H9 (cell line): ENCODE results near the gene TLN1. TPM values are rescaled to one million over a fixed set of nuclear protein-coding genes. Genes with fewer than 3 reads are reported as not detected.

Source experiments
- DNase-seq: peaks from one replicate; pipeline ENCODE4 v3.0.0-alpha.2; 2017
- H2AFZ ChIP-seq: one replicate; pipeline ENCODE4 v1.6.1; 2013; ENCODE audit warnings: mild to moderate bottlenecking, low read length, control low read depth, moderate library complexity
- H2AK5ac ChIP-seq: 2 replicates; pipeline ENCODE4 v1.6.1; 2013; ENCODE audit warnings: low read length, control low read depth, mixed read lengths; ENCODE audit not compliant: insufficient read length
- H2BK120ac ChIP-seq: one replicate; pipeline ENCODE4 v1.6.1; 2013; ENCODE audit warnings: low read depth, mild to moderate bottlenecking, low read length, control low read depth, inconsistent platforms; ENCODE audit not compliant: poor library complexity, severe bottlenecking
- H2BK12ac ChIP-seq: 2 replicates; pipeline ENCODE4 v1.6.1; 2013; ENCODE audit warnings: low read length, control low read depth, mixed read lengths, low read depth; ENCODE audit not compliant: insufficient read length
- H2BK15ac ChIP-seq: 2 replicates; pipeline ENCODE4 v1.6.1; 2013; ENCODE audit warnings: low read depth, low read length, control low read depth
- H2BK20ac ChIP-seq: one replicate; pipeline ENCODE4 v1.6.1; 2013; ENCODE audit warnings: low read depth, mild to moderate bottlenecking, low read length, control low read depth, inconsistent platforms; ENCODE audit not compliant: poor library complexity, severe bottlenecking
- H2BK5ac ChIP-seq: 2 replicates; pipeline ENCODE4 v1.6.1; 2013; ENCODE audit warnings: low read length, control low read depth, mixed read lengths; ENCODE audit not compliant: insufficient read length
- H3K14ac ChIP-seq: 2 replicates; pipeline ENCODE4 v1.6.1; 2013; ENCODE audit warnings: low read length, control low read depth; ENCODE audit not compliant: insufficient read depth
- H3K18ac ChIP-seq: 2 replicates; pipeline ENCODE4 v1.6.1; 2013; ENCODE audit warnings: low read depth, mild to moderate bottlenecking, mixed read lengths, low read length, control low read depth; ENCODE audit not compliant: insufficient read length
- H3K23ac ChIP-seq: 2 replicates; pipeline ENCODE4 v1.6.1; 2013; ENCODE audit warnings: low read length, control low read depth, mixed read lengths, low read depth; ENCODE audit not compliant: insufficient read length
- H3K23me2 ChIP-seq: 2 replicates; pipeline ENCODE4 v1.6.1; 2013; ENCODE audit warnings: low read depth, mild to moderate bottlenecking, mixed read lengths, low read length, control low read depth; ENCODE audit not compliant: insufficient read length, poor library complexity, severe bottlenecking
- H3K27ac ChIP-seq: 2 replicates; pipeline ENCODE4 v1.5.1; 2013; ENCODE audit warnings: low read length, control low read depth, mixed read lengths, low read depth; ENCODE audit not compliant: insufficient read length
- H3K27me3 ChIP-seq: 2 replicates; pipeline ENCODE4 v1.6.1; 2013; ENCODE audit warnings: low read length, control low read depth, inconsistent platforms; ENCODE audit not compliant: insufficient read depth
- H3K4ac ChIP-seq: 2 replicates; pipeline ENCODE4 v1.6.1; 2013; ENCODE audit warnings: low read depth, mild to moderate bottlenecking, control low read depth, inconsistent platforms, low read length, moderate library complexity
- H3K4me1 ChIP-seq: 2 replicates; pipeline ENCODE4 v1.6.1; 2013; ENCODE audit warnings: low read length, control low read depth, inconsistent platforms; ENCODE audit not compliant: insufficient read depth
- H3K4me2 ChIP-seq: 2 replicates; pipeline ENCODE4 v1.6.1; 2013; ENCODE audit warnings: low read length, control low read depth, mixed read lengths; ENCODE audit not compliant: insufficient read length, insufficient read depth
- H3K56ac ChIP-seq: 2 replicates; pipeline ENCODE4 v1.6.1; 2013; ENCODE audit warnings: low read depth, mild to moderate bottlenecking, mixed read lengths, low read length, control low read depth; ENCODE audit not compliant: insufficient read length
- H3K79me1 ChIP-seq: 2 replicates; pipeline ENCODE4 v1.6.1; 2013; ENCODE audit warnings: low read depth, mild to moderate bottlenecking, moderate library complexity, low read length, control low read depth, inconsistent platforms; ENCODE audit not compliant: insufficient read depth, poor library complexity, severe bottlenecking
- H3K79me2 ChIP-seq: 2 replicates; pipeline ENCODE4 v1.6.1; 2013; ENCODE audit warnings: low read length, control low read depth, inconsistent platforms; ENCODE audit not compliant: insufficient read depth
- H3K9ac ChIP-seq: 2 replicates; pipeline ENCODE4 v1.6.1; 2013; ENCODE audit warnings: low read length, control low read depth, mixed read lengths; ENCODE audit not compliant: insufficient read length; ENCODE audit errors: extremely low read depth
- H3K9me3 ChIP-seq: one replicate; pipeline ENCODE4 v1.6.1; 2013; ENCODE audit warnings: low read depth, low read length, inconsistent platforms; ENCODE audit not compliant: control insufficient read depth
- H3T11ph ChIP-seq: one replicate; pipeline ENCODE4 v1.6.1; 2013; ENCODE audit warnings: mild to moderate bottlenecking, low read length, control low read depth, inconsistent platforms
- H4K20me1 ChIP-seq: one replicate; pipeline ENCODE4 v1.6.1; 2013; ENCODE audit not compliant: control insufficient read depth, insufficient read length, insufficient read depth
- H4K5ac ChIP-seq: 2 replicates; pipeline ENCODE4 v1.6.1; 2013; ENCODE audit warnings: low read depth, mild to moderate bottlenecking, mixed read lengths, low read length, control low read depth; ENCODE audit not compliant: insufficient read length
- H4K8ac ChIP-seq: replicated peaks from 2 replicates; pipeline ENCODE4 v1.6.1; 2013; ENCODE audit warnings: low read length, control low read depth, mixed read lengths, low read depth; ENCODE audit not compliant: insufficient read length
- H4K91ac ChIP-seq: 2 replicates; pipeline ENCODE4 v1.6.1; 2013; ENCODE audit warnings: low read depth, mild to moderate bottlenecking, moderate library complexity, mixed read lengths, low read length, control low read depth; ENCODE audit not compliant: insufficient read length
- H3K27ac Mint-ChIP-seq, 3 experiments: 2 replicates in 2 of 3; 3 replicates in 1 of 3; pipeline ENCODE4 v1.8.0; 2020 to 2021; ENCODE audit warnings: mixed read lengths in 3 of 3, mild to moderate bottlenecking in 1 of 3, moderate library complexity in 1 of 3
- H3K27me3 Mint-ChIP-seq: 2 replicates; pipeline ENCODE4 v1.8.0; 2021; ENCODE audit warnings: low read depth, mild to moderate bottlenecking, moderate library complexity, mixed read lengths
- H3K36me3 Mint-ChIP-seq, 3 experiments: 2 replicates in 2 of 3; 3 replicates in 1 of 3; pipeline ENCODE4 v1.8.0; 2020 to 2021; ENCODE audit warnings: low read depth in 3 of 3, mixed read lengths in 3 of 3; ENCODE audit not compliant: insufficient read depth in 1 of 3
- H3K4me1 Mint-ChIP-seq, 2 experiments: 2 replicates each; pipeline ENCODE4 v1.8.0; 2020; ENCODE audit warnings: mixed read lengths in 2 of 2
- H3K4me3 Mint-ChIP-seq, 2 experiments: 2 replicates in 1 of 2; 3 replicates in 1 of 2; pipeline ENCODE4 v1.8.0; 2020 to 2021; ENCODE audit warnings: mild to moderate bottlenecking in 2 of 2, mixed read lengths in 2 of 2, moderate library complexity in 1 of 2
- H3K9me3 Mint-ChIP-seq, 2 experiments: 2 replicates in 1 of 2; 3 replicates in 1 of 2; pipeline ENCODE4 v1.8.0; 2020; ENCODE audit warnings: mild to moderate bottlenecking in 2 of 2, mixed read lengths in 2 of 2, moderate library complexity in 1 of 2
- WGBS: extraction: QIAGEN DNeasy Blood & Tissue Kit; methylation state at CpG from one replicate; pipeline ENCODE4 v1.1.7; 2013; ENCODE audit warnings: missing lambda C conversion rate, low lambda C conversion rate, mixed read lengths; ENCODE audit not compliant: insufficient read length; ENCODE audit errors: extremely low coverage; 5-methylcytosine and 5-hydroxymethylcytosine counted together
- total RNA-seq: library from RNA; stranded (reverse); gene quantifications from 2 replicates; pipeline ENCODE4 v1.2.1, GENCODE V29; 2021
- TF ChIP-seq, protein P1 (sequence below): fragments of 200-600 bp; sonication (generic); conservative IDR thresholded peaks from 3 replicates; pipeline ENCODE4 v1.8.0; 2021; ENCODE audit warnings: antibody characterized with exemption, mild to moderate bottlenecking

TLN1 gene
- total RNA-seq, 1 experiment from 2014 or later, result 102 TPM

DNA sequence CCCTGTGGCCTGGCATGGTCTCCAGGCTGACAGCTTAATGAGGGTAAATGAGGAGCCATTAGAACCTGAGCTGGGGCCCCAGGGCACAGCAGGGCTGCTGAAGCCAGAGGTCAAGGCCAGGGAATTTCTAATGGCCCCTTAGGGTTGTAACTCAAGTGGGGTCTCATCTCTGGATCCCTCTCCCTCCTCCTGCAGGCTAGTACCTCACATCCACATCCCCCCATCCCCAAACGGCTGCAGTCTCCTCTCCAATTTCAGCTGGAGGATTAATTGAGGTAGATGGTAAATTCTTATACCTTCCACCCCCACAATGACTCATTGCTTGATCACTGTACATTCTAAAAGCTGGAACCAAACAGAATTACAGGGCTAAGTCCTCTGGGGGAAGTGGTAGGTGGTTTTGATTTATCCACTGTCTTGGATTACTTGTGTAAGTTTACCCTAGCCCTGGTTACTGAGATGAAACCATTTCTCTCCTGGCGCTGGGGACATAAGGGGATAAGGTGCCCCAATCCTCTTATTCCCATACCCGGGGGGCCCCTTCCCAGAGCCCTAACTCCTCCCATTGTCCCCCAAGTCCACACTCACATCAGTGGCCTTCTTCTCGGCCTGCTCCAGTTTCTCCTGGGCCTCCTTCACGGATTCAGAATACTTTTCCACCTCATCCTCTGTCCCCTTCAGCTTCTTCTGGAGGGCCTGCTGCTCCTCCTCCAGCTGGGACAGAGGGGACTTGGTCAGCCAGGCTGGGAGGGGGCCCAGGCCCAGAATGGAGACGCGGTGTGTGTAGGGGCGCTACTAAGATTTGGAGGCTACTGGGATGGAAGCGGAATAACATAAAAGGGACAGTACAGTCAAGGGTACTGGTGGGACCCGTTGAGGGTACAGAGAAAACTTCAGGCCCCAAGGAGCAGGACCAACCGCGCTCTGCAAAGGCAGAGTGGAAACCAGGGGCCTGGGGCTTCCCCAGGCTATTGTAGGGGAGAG is 43.1 kb downstream of the TLN1 start:
- H3K9ac ChIP-seq, result peak overlapping the region; percentile 36
- H3K79me2 ChIP-seq, result no peaks in the 10 kb centered on the region; the same call in 1 of the 2 replicates
- no peak overlapping the region for H2BK12ac ChIP-seq
- H3K14ac ChIP-seq, result peak overlapping the region; percentile 81
- H3K27me3 ChIP-seq, result no peaks in the 10 kb centered on the region
- H4K91ac ChIP-seq, result no peak overlapping the region
- H3K79me1 ChIP-seq, result no peaks in the 10 kb centered on the region
- H2BK20ac ChIP-seq, result no peak overlapping the region
- H3K4me2 ChIP-seq, result peak overlapping the region; percentile 67
- H4K20me1 ChIP-seq, result no peaks in the 10 kb centered on the region
- H2BK5ac ChIP-seq, result no peak overlapping the region
- no peak for DNase-seq
- H3K4me1 ChIP-seq, result peaks cover 3% of the 10 kb centered on the region
- no CpG with 5 or more reads among the region's 12 CpGs for WGBS
- H4K8ac ChIP-seq, result no peak overlapping the region
- no peak overlapping the region for H3K18ac ChIP-seq
- peaks cover 25 to 48% (median 43%) of the 10 kb centered on the region in 3 experiments for H3K36me3 Mint-ChIP-seq
- peak overlapping the region; percentile 84 to 93 for H3K4me3 Mint-ChIP-seq
- H3K4ac ChIP-seq, result no peak overlapping the region
- H3K9me3 Mint-ChIP-seq, result peaks cover 0 to 2% of the 10 kb centered on the region in 2 experiments; a peak in 2 of 5 replicates
- peaks cover 27 to 30% of the 10 kb centered on the region in 2 experiments for H3K4me1 Mint-ChIP-seq
- no peak overlapping the region for H2AK5ac ChIP-seq
- H3K27me3 Mint-ChIP-seq, result no peaks in the 10 kb centered on the region; the same call in 1 of the 2 replicates
- H3T11ph ChIP-seq, result no peak overlapping the region
- peak overlapping the region in 2 of 3 experiments; percentile 68 to 84; a peak in 2 of 7 replicates for H3K27ac Mint-ChIP-seq
- H2BK15ac ChIP-seq, result no peak overlapping the region
- TF ChIP-seq, protein P1, sequence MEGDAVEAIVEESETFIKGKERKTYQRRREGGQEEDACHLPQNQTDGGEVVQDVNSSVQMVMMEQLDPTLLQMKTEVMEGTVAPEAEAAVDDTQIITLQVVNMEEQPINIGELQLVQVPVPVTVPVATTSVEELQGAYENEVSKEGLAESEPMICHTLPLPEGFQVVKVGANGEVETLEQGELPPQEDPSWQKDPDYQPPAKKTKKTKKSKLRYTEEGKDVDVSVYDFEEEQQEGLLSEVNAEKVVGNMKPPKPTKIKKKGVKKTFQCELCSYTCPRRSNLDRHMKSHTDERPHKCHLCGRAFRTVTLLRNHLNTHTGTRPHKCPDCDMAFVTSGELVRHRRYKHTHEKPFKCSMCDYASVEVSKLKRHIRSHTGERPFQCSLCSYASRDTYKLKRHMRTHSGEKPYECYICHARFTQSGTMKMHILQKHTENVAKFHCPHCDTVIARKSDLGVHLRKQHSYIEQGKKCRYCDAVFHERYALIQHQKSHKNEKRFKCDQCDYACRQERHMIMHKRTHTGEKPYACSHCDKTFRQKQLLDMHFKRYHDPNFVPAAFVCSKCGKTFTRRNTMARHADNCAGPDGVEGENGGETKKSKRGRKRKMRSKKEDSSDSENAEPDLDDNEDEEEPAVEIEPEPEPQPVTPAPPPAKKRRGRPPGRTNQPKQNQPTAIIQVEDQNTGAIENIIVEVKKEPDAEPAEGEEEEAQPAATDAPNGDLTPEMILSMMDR, result no peak
- H2AFZ ChIP-seq, result no peak overlapping the region
- no peak overlapping the region for H3K23ac ChIP-seq
- H3K56ac ChIP-seq, result no peak overlapping the region
- no peak overlapping the region for H2BK120ac ChIP-seq
- H3K27ac ChIP-seq, result no peak overlapping the region
- H4K5ac ChIP-seq, result no peak overlapping the region
- no peaks in the 10 kb centered on the region for H3K9me3 ChIP-seq
- peaks cover 6% of the 10 kb centered on the region for H3K23me2 ChIP-seq
